ENCODE data around the gene ALK. TPM values are rescaled to one million over a fixed set of nuclear protein-coding genes. Genes with fewer than 3 reads are reported as not detected.

Gene ALK
- polyA plus RNA-seq, 10 donors, result 0.04 to 0.36 (median 0.13) TPM; not detected in 1

- DNase-seq, result no peak
Measured at GRCh38 chr2:29715655-29716054, 205.7 kb downstream of the ALK start.

GRCh38 chr2:29714333-29714732 lies 207.1 kb downstream of the ALK start:
- no peak for DNase-seq

- no peak for DNase-seq
Measured at GRCh38 chr2:29706171-29706720, 215.1 kb downstream of the ALK start.

GRCh38 chr2:29705616-29706015 lies 215.8 kb downstream of the ALK start:
- DNase-seq, result peak in 1 of 3 donors; percentile 10

GRCh38 chr2:29703336-29703735 lies 218.1 kb downstream of the ALK start:
- DNase-seq, result no peak

DNA sequence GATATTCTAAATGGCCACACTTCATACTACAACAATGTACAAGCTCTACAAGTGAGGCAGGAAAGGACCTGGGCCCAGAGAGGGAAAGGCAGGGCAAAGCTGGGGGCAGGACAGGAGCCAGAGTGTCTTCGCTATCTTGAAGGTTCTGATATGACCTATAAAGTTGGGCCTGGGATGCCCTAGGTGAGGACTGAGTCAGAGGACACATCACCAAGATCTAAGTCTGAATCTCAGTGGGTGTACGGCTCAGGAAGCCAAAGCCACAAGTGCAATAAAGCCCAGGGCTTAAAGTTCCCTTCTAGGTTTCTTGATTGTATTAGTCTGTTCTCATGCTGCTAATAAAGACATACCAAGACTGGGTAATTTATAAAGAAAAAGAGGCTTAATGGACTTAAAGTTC lies 219.1 kb downstream of the ALK start:
- DNase-seq, result no peak

GRCh38 chr2:29700560-29700959 lies 220.8 kb downstream of the ALK start:
- peak in 1 of 3 donors; percentile 59 for DNase-seq

GRCh38 chr2:29699045-29699444 lies 222.3 kb downstream of the ALK start:
- no peak for DNase-seq

DNA sequence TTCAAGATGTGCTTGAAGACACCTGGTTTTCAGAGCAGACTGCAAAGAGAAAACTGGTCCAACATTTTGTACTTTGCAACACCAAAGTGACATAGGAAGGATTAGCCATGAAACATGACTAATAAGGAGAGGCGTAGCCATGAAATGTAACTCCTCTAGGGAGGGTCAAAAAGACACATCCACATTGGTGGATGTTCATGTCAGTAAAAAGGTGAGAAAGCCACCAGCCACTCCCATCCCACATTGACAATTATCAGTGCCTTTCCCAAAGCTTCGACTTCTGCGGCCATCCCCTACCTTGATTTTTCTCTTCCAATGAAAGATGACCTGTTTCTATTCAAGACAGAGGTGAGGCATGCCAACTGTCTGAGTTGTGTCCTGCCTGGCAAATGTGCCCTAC lies 223.2 kb downstream of the ALK start:
- no peak for DNase-seq

- peak; percentile 22 to 77 (median 54) for DNase-seq
Measured at GRCh38 chr2:29697715-29698114, 223.7 kb downstream of the ALK start.

- no peak for DNase-seq
Measured at GRCh38 chr2:29697181-29697580, 224.2 kb downstream of the ALK start.

DNA sequence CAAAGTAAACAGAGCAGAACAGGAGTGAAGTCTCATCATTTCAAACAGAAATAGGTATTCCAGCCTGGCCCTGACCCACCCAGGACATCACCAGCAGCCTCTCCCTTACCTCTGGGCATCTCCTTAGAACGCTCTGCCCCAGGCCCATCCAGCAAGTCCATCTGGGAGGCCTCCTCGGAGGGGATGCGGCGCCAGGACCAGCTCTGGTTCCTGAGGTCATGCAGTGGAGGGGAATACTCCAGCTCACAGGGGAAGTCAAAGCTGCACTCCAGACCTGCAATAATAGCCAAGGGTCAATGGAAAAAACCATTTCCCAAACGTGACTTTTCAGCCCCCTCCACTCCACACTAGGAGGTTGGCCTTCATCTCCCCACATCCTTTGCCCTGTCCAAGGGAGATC lies 226.6 kb downstream of the ALK start:
- DNase-seq, result no peak

- no peak for DNase-seq
Measured at GRCh38 chr2:29691391-29691950, 229.9 kb downstream of the ALK start.

DNA sequence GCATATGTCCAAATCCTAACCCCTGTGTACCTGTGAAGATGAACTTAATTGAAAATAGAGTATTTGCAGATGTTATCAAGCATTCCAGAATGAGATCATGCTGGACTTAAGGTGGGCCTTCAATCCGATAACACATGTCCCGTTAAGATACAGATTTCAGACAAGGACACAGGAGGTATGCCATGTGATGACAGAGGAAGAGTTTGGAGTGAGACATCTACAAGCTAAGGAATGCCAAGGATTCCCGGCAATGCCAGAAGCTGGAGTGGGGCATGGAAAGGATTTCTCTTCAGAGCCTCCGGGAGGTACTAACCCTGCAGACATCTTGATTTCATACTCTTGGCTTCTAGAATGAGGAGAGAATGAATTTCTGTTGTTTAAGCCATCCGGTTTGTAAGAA lies 231.7 kb downstream of the ALK start:
- DNase-seq, result no peak

DNA sequence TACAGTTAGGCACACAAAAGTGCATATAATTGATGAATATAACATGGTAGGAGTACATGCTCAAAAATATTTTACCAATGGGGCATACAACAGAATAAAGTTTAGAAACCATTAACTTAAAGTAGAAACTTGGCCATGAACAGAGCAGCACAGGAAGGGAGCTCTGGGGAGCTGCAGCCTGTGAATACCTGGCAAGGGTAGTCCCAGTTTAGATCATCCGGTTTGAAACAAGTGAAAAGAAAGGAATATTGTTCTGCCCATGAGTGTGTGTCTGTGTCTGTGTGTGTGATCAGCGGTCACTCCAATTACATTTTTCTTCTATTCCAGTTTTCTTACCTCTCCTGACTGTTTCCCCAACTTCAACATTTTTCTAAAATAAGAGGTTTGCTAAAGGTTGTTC lies 233.0 kb downstream of the ALK start:
- DNase-seq, result no peak

DNA sequence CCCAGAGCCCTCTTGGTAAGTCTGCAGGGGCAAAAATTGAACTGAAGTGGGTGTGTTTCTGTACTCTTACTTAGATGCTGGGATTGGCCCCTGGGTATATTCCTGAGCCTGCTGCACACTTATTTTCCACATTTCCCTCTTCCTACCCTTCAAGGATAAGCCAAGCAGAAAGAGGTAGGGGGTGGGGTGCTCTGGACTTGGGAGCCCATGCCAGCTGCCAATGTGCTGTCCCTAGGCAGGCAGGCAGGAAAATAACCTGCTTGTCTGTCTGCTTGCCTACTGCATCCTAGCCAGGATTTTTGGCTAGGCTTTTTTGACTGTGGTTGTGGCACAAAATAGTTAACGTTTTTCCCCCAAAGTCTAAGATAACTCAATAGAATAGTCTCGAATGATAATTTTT lies 234.3 kb downstream of the ALK start:
- DNase-seq, result no peak

DNA sequence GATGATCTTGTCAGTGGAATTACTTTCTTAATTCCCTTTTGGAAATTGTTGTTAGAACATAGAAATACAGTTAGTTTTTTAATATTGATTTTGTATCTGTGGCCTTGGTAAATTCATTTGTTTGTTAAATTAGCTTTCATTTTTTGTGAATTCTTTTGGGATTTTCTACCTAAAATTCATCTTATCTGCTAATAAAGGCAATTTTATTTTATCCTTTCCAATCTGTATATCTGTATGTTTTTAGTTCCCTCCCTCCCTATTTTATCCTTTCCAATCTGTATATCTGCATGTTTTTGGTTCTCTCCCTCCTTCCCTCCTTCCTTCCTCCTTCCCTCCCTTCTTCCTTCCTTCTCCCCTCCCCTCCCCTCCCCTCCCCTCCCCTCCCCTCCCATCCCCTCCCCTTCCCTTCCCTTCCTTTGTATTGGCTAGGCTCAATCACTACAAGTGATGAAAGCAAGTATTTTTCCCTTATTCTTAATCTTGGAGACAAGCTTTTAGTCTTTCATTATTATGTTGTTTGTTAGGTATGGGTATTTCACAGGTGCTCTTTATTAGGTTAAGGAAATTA lies 244.4 kb downstream of the ALK start:
- DNase-seq, result no peak

- no peak for DNase-seq
Measured at GRCh38 chr2:29664578-29664977, 256.8 kb downstream of the ALK start.

DNA sequence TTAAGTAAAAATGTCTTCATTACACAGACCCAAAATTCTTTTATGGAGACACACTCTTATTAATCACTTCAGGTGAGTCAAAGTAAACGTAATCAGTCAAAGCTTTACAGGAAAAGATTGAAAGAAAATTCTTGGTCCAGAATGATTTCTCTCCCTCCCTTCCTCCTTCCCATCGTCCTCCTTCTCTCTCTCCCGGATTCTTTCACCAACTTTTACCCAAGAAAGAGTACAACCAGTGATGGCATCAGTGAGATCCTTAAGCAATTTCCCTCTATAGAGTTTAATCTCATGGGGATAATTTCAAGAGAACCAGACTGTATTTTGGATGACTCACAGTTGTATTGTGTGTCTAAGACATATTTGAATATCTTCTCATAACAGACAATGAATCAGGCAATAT lies 258.1 kb downstream of the ALK start:
- peak in 1 of 3 donors; percentile 81 for DNase-seq

DNA sequence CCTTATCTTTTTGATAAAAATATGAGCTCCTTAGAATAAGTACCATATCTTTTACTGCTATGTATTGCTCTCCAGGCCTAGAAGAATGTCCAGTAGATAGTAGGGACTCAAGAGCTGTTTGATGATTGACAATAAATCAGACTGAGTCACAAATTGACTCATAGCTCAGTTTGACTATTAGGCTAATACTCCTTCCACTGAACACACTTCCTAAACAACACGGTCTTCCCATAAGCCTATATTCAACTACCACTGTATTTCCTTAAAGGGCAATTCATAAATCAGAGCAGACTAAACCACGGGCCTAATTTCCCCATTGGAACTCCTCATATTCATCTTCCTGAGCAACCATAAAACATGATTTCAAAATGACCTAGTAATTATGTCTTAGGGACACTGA lies 258.5 kb downstream of the ALK start:
- DNase-seq, result no peak

- DNase-seq, result peak in 1 of 3 donors; percentile 20
Measured at GRCh38 chr2:29660201-29660600, 261.2 kb downstream of the ALK start.

- no peak for DNase-seq
Measured at GRCh38 chr2:29659178-29659577, 262.2 kb downstream of the ALK start.

- peak; percentile 19 to 57 (median 25) for DNase-seq
Measured at GRCh38 chr2:29657674-29658073, 263.7 kb downstream of the ALK start.

Data from muscle of back (tissue), 11 donors.